Stimulated activated CD8-positive, alpha-beta memory T cell treated with anti-CD3 and anti-CD28 coated beads, Interleukin-12 subunit alpha, Interleukin-12 subunit beta, amount 100 ng/mL, for 1 hour (primary cell): Measurements from ENCODE around the gene FOXB2.
"Not testable (repeated sequence)": the region's sequence is repeated elsewhere in the genome, so short reads cannot be mapped to it uniquely, and the experiment has no call there.

Experiments used
- DNase-seq: peaks from one replicate; pipeline ENCODE4 v3.0.0-alpha.2; 2020; ENCODE audit warnings: low read depth

The FOXB2 gene

DNA sequence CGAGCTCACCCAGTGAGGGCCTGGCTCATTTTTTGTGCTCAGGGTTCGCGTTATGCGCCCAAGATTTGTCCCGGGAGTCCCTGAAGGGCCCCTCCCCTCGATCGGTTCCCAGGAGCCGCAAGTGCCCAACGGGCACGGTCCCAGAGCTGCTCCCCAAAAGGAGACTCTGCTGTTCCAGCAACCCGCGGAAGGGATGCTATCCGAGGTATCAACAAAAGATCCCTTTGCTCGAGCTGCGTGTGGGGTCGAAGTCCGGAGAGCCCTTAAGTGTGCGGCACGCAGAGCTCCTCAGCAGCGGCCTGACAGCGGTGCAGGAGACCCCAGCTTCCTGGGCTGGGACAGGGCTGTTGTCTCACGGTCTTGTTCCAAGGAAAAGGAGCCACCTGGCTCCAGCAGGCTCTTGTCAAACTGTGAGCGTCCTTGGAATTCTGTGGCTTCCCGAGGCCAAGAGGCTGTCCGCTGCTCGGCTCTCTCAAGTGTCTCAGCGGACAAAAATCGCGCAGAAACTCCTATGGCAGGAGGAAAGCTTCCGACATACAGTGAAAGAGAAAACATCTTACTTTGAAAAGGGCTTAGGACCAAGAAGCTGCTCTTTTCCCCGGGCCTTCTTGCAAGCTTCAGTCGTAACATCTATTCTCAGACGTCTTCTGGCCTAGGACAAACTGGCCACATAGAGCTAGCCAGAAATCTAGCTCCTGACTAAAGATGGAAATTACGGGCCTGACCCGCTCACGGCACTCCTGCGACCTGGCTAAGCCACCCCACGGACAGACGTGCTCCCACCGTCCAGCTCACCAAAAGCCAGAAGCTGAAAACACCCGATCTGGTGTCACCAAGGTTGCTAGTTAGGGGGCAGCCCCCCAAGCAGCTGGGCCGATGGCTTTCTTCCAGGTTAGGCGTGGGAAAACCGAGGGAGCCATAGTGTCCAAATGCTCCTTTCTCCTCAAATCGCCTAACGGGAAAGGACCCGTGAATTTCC, 2.6 kb upstream of the FOXB2 start:
- DNase-seq: no peak

DNA sequence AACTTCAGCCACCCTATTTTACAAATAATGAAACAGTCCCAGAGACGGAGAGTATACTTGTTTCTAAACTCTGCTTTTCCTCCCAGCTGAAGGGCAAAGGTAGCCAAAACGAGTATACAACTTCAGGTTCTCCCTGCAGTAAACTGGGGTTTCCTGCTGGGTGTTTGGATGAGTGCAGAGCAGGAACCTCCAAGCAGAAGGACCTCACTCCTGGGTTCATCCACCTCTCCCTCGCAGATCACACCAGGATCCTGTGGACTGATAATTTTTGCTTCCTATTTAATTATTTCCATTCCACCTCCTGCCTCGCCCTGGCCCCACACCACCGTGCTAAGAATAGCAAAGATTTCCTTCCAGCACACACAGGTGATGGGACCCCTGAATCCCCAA, 2.0 kb upstream of the FOXB2 start:
- no peak for DNase-seq

DNA sequence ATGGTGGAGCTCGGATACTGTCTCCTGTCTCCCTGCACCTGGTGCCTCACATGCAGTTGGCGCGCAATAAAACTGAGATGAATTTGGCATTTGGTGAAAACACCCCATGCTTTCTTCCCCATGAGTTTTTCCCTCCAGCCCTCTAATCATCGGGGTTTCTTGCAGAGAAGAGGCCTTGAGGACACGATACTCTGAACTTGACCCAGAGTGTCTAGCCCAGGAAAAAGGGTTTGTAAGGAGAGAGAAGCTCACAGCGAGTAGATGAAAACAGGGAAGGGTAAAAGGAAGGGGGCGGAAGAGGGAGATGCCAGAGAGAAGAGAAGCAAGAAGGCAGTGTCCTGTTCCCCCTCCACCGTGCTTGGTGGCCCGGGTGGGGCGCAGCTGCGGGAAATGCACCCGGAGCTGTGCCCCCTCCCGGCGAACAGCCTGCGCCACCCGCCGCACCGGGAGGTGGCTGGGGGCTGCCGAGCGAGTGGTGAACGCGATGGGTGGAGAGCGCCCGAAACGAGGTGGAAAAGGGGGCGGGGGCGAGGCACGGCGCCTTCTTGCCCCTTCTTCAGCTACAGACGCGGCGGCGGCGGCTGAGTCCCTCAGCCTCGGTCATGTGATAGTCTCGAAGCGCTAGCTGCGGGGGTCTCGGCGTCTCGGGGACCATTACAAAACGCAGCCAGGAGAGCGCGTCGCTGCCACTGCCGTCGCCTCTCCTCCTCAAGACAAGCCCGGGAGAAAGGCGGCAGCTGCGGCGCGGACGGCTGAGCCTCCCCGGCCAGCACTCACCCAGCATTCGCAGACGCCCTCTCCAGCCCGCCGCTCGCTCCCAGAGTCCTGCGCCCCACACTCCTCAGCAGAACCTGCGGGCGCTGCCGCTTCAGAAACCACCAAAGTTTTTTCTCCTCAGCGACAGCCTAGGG, 1.1 kb upstream of the FOXB2 start:
- DNase-seq: no peak

DNA sequence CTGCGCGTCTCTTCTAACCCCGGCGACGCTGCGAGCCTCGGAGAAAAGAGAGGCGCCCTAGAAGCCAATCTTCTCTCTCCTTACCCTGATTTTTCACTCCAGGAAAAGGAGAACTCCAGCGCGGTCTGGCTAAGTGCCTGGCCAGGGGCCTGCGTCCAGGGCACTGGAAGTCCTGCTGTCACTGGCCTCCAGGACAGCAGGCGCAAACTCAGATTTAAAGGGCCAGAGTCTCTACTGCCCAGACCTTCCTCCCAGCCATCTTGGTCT, 553 bp upstream of the FOXB2 start:
- no peak for DNase-seq

DNA sequence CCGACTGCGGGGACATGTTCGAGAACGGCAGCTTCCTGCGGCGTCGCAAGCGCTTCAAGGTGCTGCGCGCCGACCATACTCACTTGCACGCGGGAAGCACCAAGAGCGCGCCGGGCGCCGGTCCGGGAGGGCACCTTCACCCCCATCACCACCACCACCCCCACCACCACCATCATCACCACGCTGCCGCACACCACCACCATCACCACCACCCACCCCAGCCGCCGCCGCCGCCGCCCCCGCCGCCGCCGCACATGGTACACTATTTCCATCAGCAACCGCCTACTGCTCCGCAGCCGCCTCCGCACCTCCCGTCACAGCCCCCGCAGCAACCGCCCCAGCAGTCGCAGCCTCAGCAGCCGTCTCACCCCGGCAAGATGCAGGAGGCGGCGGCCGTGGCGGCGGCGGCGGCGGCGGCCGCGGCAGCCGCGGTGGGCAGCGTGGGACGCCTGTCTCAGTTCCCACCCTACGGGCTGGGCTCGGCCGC, 514 bp downstream of the FOXB2 start:
- no peak for DNase-seq

DNA sequence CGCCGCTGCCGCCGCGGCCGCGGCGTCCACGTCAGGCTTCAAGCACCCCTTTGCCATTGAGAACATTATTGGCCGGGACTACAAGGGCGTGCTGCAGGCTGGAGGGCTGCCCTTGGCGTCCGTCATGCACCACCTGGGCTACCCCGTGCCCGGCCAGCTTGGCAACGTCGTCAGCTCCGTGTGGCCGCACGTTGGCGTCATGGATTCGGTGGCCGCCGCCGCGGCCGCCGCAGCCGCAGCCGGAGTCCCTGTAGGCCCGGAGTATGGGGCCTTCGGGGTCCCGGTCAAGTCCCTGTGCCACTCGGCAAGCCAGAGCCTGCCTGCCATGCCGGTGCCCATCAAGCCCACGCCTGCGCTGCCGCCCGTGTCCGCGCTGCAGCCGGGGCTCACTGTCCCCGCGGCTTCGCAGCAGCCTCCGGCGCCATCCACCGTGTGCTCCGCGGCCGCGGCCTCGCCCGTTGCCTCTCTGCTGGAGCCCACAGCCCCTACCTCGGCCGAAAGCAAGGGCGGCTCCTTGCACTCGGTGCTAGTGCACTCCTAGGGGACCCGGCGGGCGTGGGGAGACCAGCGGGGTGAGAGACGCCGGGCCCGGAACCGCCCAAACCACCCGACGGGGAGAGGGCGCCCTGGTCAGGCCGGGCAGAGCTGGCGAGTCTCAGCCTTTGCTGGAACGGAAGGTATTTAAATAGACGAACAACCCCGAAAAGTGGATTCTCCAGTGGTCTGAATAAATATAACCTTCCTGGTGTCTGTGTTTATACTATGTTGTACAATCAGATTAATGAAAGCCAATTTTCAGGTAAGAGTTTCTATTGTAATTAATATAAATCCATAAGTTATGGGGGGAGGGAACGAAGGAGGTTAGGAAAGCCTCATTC, 1.2 kb downstream of the FOXB2 start:
- DNase-seq: no peak

DNA sequence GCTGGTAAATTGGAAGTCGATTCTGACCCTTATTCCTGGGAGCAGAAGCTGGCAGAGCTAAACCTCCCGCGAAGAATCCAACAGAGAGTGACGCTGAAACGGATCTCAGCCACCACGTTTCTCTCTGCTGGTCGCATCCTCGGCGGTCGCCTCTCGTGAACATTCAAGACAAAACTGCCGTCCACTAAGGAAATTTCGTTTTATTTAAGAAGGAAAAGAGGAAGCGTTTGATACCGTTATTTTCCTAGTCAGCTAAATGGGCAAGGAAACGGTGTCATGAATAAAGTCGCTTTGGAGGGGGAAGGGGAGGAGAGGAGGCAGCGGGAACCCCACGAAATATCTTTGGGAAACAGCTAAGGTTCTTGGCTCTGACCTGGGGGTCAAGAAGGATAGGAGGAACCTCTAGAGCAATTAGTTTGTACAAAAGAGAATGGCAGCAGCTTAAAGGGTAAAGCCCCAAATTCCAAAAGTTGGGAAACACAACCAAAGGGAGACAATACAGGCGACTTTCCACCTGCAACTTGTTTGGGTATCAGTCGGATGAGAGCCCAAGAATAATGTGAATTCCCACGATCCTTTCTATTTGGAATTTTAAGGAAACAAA, 1.9 kb downstream of the FOXB2 start:
- no peak for DNase-seq

DNA sequence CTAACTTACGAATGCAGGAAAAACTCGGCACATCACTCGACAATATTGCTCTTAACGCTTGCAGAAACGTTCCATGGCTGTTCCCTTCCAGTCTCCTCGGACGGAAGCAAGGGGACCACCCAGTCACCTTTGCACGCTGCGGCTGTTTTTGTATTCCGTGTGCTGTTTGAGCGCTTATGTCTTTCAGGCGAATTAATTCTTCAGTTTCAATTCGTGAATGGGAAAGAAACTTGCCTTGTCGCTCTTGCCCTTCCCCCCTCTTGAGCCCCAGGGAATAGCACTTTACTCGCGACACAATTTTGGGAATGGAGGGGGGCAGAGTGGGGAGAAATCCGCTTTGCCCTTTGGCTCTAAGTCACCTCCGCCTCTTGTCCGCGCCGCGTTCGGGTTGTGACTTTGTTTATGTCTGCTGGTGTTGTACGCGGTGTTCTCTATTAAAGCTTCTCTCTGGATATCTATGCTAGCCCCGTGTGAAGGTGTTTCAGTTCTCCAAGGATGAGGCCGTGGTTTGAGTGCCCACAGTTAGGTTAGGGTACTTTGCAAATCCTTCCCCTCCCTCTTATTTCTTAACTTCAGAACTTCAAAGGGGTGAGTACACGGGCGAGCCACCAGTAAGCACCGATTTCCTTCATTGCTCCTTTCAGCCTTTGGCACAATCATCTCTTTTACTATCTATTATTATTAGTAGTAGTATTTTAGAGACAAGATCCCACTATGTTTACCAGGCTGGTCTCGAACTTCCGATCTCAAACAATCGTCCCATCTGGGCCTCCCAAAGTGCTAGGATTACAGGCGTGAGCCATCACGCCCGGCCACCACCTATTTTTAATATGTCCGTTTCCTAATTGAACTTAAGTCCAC, 2.7 kb downstream of the FOXB2 start:
- no peak for DNase-seq

DNA sequence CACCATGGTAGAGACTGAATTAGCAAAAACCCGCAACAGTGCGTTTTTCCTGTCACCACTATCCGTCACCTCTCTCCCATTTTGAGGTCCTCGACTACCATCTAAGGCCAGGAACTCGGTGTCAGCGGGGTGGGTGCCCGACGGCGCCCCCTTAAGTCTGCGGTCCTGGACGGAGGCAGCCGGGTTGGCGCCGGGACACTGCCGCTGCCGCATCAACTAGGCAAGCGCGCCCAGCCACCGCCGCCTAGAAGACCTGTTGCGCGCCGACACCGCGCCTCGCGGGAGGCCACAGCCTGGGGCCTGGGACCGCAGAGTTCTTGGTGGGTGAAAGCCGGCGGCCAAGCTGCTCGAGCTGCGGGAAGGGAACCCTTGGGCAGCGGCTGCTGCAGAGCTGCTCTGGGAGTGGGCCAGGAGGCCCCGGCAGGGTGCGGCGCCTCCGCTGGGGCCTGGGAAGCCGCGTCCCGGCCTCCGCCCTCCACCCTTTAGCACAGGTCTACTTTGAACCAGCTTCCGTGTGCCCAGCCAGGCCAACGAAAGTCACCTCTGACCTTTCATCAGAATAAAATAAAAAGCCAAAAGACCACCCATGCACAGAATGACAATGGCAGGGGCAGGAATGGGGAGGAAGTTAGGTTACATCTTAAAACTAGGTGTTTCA, 3.5 kb downstream of the FOXB2 start:
- no peak for DNase-seq

DNA sequence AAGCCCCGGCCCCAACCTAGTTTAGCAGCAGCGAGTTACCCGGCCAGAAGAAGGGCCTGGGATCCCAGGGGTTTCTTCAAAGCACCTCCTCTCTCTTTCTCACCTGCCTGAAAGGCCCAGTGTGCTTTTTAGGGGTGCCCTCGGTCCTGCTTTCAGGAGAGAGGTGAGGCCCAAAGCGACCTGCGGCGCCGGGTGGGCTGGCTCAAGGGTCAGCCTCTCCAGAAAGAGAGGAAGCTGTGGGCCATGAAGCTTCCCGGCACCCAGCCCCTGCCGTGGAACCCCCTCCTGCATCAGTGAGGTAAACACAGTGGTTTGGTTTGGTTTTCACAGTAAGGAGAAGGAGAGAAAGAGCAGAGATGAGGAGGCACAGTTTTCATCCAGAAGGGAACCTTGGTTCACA, 4.3 kb downstream of the FOXB2 start:
- DNase-seq: no peak

DNA sequence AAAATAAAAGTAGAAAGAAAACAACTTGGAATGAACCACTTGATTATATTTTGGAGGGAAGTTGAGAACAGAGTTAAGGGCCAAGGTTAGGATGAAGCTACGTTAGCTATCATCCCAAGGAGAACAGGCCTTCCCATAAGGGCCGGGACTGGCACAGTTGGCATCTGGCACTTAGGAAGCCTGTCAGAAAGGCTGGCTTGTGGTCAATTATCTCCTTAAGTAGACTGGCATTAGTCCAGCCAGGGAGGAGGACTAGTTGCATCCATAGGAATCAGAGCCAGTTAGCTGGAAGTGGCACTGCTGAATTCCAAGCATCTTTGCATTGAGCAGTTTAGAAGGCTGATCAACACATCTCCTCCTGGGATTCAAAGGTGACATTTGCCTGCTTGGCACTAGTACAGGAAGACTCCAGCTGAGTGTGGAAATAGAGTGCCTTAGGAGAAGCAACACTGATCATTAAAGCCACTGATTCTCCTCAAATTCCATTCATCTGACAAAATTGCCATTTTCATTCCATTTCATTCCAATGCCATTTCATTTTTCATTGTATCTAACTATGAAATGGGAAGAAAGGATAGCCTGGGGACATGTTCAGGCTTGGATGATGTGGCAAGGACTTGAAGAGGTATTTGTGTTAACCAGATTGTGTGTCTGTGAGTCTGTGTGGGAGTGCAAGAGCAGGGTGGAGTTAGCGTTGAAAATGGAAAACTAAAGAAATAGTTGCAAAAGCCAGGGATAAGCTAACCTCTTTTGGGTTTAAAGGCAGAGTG, 5.5 kb downstream of the FOXB2 start:
- no peak for DNase-seq

DNA sequence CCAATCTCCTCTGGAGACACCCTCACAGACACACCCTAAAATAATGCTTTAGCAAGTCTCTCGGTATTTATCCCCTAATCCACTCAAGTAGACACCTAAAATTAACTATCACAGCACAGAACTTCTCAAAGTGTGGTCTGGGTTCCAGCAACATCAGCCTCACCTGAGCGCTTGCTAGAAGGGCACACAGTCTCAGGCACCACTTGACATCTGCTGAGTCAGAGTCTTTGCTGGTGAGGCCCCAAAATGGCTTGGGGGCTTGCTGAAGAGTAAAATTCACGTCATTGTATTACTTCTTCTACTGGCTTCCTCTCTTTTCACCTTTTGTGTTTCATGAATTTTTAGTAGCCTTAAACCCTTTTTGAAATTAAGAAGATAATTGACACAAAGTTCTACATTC, 9.0 kb downstream of the FOXB2 start:
- no peak for DNase-seq

DNA sequence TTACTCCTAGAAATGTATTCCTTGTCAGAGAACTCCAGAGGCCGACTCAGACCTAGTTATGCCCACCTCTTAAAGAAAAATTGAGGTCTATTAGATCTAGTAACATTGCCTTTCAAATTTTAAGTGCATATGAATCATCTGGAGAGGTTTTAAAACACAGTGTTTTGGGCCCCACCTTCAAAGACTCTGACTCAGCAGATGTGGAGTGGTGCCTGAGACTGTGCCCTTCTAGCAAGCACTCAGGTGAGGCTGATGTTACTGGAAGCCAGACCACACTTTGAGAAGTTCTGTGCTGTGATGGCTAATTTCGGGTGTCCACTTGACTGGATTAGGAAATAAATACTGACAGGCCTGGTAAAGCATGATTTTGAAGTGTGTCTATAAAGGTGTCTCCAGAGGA, 10.6 kb downstream of the FOXB2 start:
- DNase-seq: no peak

DNA sequence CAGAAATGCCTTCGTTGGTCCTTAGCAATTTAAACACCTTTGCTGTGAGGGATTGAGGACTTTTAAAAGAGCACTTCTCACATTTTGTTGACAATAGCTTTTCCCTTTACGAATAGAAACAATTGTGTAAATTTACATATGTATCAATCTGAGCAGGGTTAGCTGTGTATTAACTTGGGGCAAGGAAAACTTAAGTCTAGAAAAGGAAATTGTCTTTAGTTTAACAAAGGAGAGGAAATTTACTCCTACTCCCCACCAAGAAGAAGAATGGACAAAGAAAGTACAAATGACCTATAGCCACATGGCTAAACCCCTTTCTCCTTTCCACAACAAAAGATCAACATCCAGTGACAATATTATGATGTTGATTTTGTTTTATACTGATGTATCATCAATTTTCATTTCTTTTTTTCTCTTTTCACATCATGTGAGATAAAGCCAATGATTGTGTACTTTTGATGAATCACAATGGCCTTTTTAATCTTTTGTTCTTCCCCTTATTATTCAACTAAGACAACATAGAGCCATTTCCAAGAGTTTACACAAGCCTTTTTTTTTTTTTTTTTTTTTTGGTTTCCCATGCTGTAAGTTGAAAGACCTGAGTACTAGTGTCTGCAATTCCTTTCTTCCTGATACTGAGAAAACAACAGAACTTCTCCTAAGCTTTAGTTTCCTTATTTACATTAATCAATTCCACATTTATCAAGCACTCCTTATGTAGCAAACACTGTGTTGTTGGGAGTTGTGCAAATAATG, 19.0 kb downstream of the FOXB2 start:
- DNase-seq: no peak

DNA sequence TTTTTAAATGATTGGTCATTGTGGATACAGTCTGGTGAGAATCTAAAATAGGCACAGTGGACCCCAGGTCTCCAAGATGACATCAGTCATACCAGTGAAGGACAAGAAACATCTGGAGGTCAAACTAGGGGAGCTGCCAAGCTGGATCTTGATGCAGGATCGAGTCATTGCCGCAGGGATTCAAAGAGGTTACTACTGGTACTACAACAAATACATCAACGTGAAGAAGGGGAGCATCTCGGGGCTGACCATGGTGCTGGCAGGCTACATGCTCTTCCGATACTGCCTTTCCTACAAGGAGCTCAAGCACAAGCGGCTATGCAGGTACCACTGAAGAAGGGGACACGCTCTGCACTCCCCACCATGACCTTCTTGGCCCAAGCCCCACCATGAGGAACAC, 20.9 kb downstream of the FOXB2 start:
- no peak for DNase-seq

DNA sequence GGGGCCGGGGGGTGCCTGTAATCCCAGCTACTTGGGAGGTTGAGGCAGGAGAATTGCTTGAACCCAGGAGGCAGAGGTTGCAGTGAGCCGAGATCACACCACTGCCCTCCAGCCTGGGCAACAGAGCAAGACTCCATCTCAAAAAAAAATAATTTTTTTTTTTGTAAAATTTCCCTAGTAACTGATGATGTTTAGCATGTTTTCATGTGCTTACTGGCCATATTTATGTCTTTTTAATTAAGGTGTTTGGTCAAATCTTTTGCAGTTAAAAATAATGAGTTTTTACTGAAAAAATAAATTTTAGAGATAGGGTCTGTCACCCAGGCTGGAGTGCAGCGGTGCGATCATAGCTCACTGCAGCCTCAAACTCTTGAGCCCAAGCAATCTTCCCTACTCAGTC, 24.3 kb downstream of the FOXB2 start:
- not testable (repeated sequence) for DNase-seq

DNA sequence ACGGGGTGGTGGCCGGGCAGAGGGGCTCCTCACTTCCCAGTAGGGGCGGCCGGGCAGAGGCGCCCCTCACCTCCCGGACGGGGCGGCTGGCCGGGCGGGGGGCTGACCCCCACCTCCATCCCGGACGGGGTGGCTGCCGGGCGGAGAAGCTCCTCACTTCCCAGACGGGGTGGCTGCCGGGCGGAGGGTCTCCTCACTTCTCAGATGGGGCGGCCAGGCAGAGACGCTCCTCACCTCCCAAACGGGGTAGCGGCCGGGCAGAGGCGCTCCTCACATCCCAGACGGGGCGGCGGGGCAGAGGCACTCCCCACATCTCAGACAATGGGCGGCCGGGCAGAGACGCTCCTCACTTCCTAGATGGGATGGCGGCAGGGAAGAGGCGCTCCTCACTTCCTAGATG, 41.2 kb downstream of the FOXB2 start:
- DNase-seq: not testable (repeated sequence)

DNA sequence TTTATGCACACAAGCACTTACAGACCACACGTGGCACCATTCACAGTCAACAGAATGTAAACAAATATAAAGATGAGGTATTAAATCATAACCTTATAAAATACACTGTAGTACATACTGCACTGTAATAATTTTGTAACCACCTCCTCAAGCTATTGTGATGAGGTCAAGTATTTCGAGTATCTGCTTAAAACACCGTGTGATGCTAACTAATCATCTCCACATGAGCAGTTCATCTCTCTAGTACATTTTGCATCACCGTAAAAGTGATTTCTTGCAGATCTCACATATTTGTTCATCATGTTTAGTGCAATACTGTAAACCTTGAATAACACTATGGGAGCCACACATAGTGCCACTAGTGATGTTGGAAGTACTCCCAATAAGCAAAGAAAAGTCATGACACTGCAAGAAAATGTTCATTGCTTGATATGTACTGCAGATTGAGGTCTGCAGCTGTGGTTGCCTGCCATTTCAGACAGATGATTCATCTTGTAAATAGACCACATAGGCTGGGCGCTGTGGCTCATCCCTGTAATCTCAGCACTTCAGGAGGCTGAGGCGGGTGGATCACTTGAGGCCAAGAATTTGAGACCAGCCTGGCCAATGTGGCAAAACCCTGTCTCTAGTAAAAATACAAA, 44.3 kb downstream of the FOXB2 start:
- no peak for DNase-seq
